K562 (cell line): Measurements from ENCODE around the gene TMEM120B. TPM values are rescaled to one million over a fixed set of nuclear protein-coding genes. Genes with fewer than 3 reads are reported as not detected.
A peak's percentile ranks its signal among the peaks of the same experiment; 100 is the strongest.

Source experiments
- ARHGAP35 ChIP-seq: fragments of 450-650 bp; IDR thresholded peaks from 2 replicates; pipeline ENCODE4 v1.6.1; 2018; ENCODE audit not compliant: partially characterized antibody
- BCL6 ChIP-seq: fragments of 250-450 bp; sonication (Bioruptor Pico); IDR thresholded peaks from 2 replicates; pipeline ENCODE4 v1.4.0; 2020
- CHD1 ChIP-seq: fragments of 200-600 bp; sonication (generic); IDR thresholded peaks from one replicate; pipeline ENCODE4 v1.6.1; 2012; ENCODE audit warnings: mild to moderate bottlenecking, moderate library complexity, low read length, inconsistent platforms
- CHD2 ChIP-seq: IDR thresholded peaks from 2 replicates; pipeline ENCODE4 v1.6.1; 2011; ENCODE audit warnings: low read depth, low read length
- GABPB2 ChIP-seq: fragments of 250-450 bp; sonication (Bioruptor Pico); conservative IDR thresholded peaks from 2 replicates; pipeline ENCODE4 v1.5.1; 2021; ENCODE audit warnings: mild to moderate bottlenecking
- HMBOX1 ChIP-seq: sonication (generic); IDR thresholded peaks from 2 replicates; pipeline ENCODE4 v1.6.1; 2016
- MCM5 ChIP-seq: fragments of 450-650 bp; IDR thresholded peaks from 2 replicates; pipeline ENCODE4 v1.6.1; 2016; ENCODE audit warnings: low read depth
- MLLT1 ChIP-seq, 2 experiments: fragments of 450-650 bp; IDR thresholded peaks; 2 replicates each; pipeline ENCODE4 v1.6.1; 2016
- MXD1 ChIP-seq: fragments of 250-450 bp; sonication (Bioruptor Pico); IDR thresholded peaks from 2 replicates; pipeline ENCODE4 v1.8.0; 2021; ENCODE audit warnings: borderline replicate concordance, mild to moderate bottlenecking, moderate library complexity; ENCODE audit not compliant: poor library complexity, severe bottlenecking
- RERE ChIP-seq: sonication (generic); formaldehyde crosslinking; IDR thresholded peaks from 2 replicates; pipeline ENCODE4 v1.8.0; 2023; ENCODE audit warnings: missing genetic modification reagents, mild to moderate bottlenecking, borderline replicate concordance
- RHOXF2B ChIP-seq: fragments of 250-450 bp; sonication (Bioruptor Pico); conservative IDR thresholded peaks from 2 replicates; pipeline ENCODE4 v1.5.1; 2021
- RNF2 ChIP-seq: sonication (generic); IDR thresholded peaks from 2 replicates; pipeline ENCODE4 v1.6.1; 2016
- TOE1 ChIP-seq, 2 experiments: fragments of 450-650 bp in 1 of 2; sonication (generic) in 1 of 2; formaldehyde crosslinking in 1 of 2; IDR thresholded peaks; 2 replicates each; pipeline versions ENCODE4 v1.7.1 to v1.8.0; 2016 to 2022; ENCODE audit warnings: borderline replicate concordance in 2 of 2, mild to moderate bottlenecking in 2 of 2, antibody characterized with exemption in 1 of 2, inconsistent platforms in 1 of 2, low read depth in 1 of 2, missing genetic modification reagents in 1 of 2, moderate library complexity in 1 of 2
- YY1 ChIP-seq, 3 experiments: IDR thresholded peaks; 2 replicates each; pipeline ENCODE4 v1.6.1; 2011; ENCODE audit warnings: low read length in 2 of 3, mild to moderate bottlenecking in 2 of 3, moderate library complexity in 2 of 3, borderline replicate concordance in 1 of 3, control low read depth in 1 of 3, low read depth in 1 of 3; ENCODE audit not compliant: insufficient read depth in 3 of 3, insufficient replicate concordance in 2 of 3, control insufficient read depth in 1 of 3, insufficient read length in 1 of 3; ENCODE audit errors: extremely low read depth in 1 of 3
- ZC3H4 ChIP-seq: sonication (generic); formaldehyde crosslinking; IDR thresholded peaks from 2 replicates; pipeline ENCODE4 v1.9.0; 2021; ENCODE audit warnings: missing genetic modification reagents, borderline replicate concordance
- ZNF282 ChIP-seq: sonication (generic); formaldehyde crosslinking; IDR thresholded peaks from 2 replicates; pipeline ENCODE4 v1.8.1; 2023; ENCODE audit warnings: missing genetic modification reagents
- ZNF740 ChIP-seq, 3 experiments: fragments of 200-800 bp in 1 of 3; sonication (Bioruptor generic) in 1 of 3; sonication (generic) in 1 of 3; formaldehyde crosslinking in 1 of 3; IDR thresholded peaks; 2 replicates each; pipeline versions ENCODE4 v1.6.1 to v1.8.0; 2016 to 2022; ENCODE audit warnings: mild to moderate bottlenecking in 2 of 3, missing compliant biosample characterization in 2 of 3, missing genetic modification characterization in 2 of 3, missing genetic modification reagents in 1 of 3
- ZNF780A ChIP-seq: fragments of 250-450 bp; sonication (Bioruptor Pico); IDR thresholded peaks from 2 replicates; pipeline ENCODE4 v1.5.0; 2021; ENCODE audit warnings: mild to moderate bottlenecking
- polyA plus RNA-seq, 8 experiments: library from polyadenylated mRNA; depleted of rRNA in 4 of 8; stranded (reverse) in 5 of 8; unstranded in 3 of 8; fragments of >200 nt; fragmentation: Nextera tagmentation in 2 of 8; fragmentation: Illumina TruSeq in 1 of 8; extraction: Ambion mirVana in 2 of 8; extraction: Trizol in 1 of 8; gene quantifications; 2 replicates each; pipeline versions ENCODE4 v1.2.1 to v1.2.3, GENCODE V29; 2011 to 2014; ENCODE audit warnings: inconsistent platforms in 1 of 8, missing spikeins in 1 of 8
- total RNA-seq, 7 experiments: library from RNA; depleted of rRNA in 6 of 7; stranded (reverse); fragments of >200 nt in 6 of 7; fragmentation: Illumina TruSeq in 2 of 7; extraction: Trizol in 2 of 7; gene quantifications; 2 replicates each; pipeline versions ENCODE4 v1.2.1 to v1.2.3, GENCODE V29; 2011 to 2021; ENCODE audit warnings: low replicate concordance in 1 of 7

Gene TMEM120B
- total and polyA plus RNA-seq, 9 of the 15 experiments (the other 6 are each of a cell fraction or from before 2014, with no cell fraction given), result 1.7 to 18.6 (median 7.4) TPM

GRCh38 chr12:121798787-121799155 is 86.2 kb downstream of the TMEM120B start (continued):
- TF ChIP-seq ZNF740 (CRISPR knock-in tag; IDR thresholded peaks at IDR 0.05) (0 out of 2 replicates have a peak, but pooled peaks have one; percentile 21), ZNF740 (tag; IDR thresholded peaks at IDR 0.05) (no peak), RNF2 (no peak), HMBOX1 (no peak), MCM5 (no peak), RERE (CRISPR knock-in tag) (no peak), TOE1 (IDR thresholded peaks at IDR 0.05; ENCODE audit: borderline replicate concordance) (no peak), TOE1 (CRISPR knock-in tag; IDR thresholded peaks at IDR 0.05; ENCODE audit: borderline replicate concordance, low read depth) (no peak), ARHGAP35 (peak; percentile 16), MLLT1 (IDR thresholded peaks at IDR 0.05) (no peak), ZNF282 (CRISPR knock-in tag) (no peak), BCL6 (no peak), CHD2 (0 out of 2 replicates have a peak, but pooled peaks have one; percentile 3), ZC3H4 (CRISPR knock-in tag) (no peak), YY1 (IDR thresholded peaks at IDR 0.05; ENCODE audit: borderline replicate concordance in 1 of 3, control insufficient read depth in 1 of 3, extremely low read depth in 1 of 3, insufficient read depth in 3 of 3, insufficient read length in 1 of 3, insufficient replicate concordance in 2 of 3, low read depth in 1 of 3, low read length in 2 of 3) (no peak), RHOXF2B (CRISPR knock-in tag) (no peak), ZNF780A (no peak), MXD1 (CRISPR knock-in tag) (no peak), CHD1 (peak; percentile 59), GABPB2 (CRISPR knock-in tag) (no peak)
